ENCODE measurements around the gene SORCS1.

DNA sequence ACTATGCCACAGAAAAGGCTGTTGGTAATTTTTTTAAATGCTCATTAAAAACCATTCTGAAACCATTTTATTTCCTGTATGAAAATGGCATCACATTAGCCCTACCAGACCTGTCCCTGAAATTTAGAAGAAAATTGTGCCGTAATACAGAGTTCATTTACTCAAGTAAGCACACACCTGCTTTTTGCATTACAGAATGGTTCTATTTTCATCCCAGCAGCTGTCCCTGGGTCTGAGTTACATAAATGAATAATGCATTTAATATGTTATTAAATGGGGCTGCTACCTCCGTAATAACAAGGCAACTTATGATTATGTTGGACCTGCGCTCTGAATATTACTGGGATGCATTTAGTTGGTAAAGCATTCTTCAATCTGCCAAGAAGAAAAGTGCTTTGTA lies 508.9 kb downstream of the SORCS1 start:
- TF ChIP-seq, protein P1, sequence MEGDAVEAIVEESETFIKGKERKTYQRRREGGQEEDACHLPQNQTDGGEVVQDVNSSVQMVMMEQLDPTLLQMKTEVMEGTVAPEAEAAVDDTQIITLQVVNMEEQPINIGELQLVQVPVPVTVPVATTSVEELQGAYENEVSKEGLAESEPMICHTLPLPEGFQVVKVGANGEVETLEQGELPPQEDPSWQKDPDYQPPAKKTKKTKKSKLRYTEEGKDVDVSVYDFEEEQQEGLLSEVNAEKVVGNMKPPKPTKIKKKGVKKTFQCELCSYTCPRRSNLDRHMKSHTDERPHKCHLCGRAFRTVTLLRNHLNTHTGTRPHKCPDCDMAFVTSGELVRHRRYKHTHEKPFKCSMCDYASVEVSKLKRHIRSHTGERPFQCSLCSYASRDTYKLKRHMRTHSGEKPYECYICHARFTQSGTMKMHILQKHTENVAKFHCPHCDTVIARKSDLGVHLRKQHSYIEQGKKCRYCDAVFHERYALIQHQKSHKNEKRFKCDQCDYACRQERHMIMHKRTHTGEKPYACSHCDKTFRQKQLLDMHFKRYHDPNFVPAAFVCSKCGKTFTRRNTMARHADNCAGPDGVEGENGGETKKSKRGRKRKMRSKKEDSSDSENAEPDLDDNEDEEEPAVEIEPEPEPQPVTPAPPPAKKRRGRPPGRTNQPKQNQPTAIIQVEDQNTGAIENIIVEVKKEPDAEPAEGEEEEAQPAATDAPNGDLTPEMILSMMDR (IDR thresholded peaks at IDR 0.05; ENCODE audit: insufficient read depth, low read depth, low read length), result no peak
- no peak for TF ChIP-seq EZH2 (IDR thresholded peaks at IDR 0.05; ENCODE audit: insufficient read depth, low read length)
